HG03108 (cell line): Measurements from ENCODE around the gene FLAD1.
A peak's percentile ranks its signal among the peaks of the same experiment; 100 is the strongest.

Source experiments
- ATAC-seq: cut with Tn5 transposase; IDR thresholded peaks from one replicate; pipeline ENCODE4 v1.9.1; 2021; ENCODE audit warnings: moderate library complexity; ENCODE audit not compliant: unreplicated experiment

The FLAD1 gene

DNA sequence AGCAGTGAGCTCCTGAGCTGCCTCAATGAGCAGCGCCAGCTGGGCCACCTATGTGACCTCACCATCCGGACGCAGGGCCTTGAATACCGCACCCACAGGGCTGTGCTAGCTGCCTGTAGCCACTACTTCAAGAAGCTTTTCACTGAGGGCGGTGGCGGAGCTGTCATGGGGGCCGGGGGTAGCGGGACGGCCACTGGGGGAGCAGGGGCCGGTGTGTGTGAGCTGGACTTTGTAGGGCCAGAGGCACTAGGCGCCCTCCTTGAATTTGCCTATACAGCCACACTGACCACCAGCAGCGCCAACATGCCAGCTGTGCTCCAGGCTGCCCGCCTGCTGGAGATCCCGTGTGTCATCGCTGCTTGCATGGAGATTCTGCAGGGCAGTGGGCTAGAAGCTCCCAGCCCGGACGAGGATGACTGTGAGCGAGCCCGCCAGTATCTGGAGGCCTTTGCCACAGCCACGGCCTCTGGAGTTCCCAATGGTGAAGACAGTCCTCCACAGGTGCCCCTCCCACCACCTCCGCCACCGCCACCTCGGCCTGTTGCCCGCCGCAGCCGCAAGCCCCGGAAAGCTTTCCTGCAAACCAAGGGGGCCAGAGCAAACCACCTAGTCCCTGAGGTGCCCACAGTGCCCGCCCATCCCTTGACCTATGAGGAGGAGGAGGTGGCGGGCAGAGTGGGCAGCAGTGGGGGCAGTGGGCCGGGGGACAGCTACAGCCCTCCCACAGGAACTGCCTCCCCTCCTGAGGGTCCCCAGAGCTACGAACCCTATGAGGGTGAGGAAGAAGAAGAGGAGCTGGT lies 31.8 kb downstream of the FLAD1 start:
- ATAC-seq: no peak

DNA sequence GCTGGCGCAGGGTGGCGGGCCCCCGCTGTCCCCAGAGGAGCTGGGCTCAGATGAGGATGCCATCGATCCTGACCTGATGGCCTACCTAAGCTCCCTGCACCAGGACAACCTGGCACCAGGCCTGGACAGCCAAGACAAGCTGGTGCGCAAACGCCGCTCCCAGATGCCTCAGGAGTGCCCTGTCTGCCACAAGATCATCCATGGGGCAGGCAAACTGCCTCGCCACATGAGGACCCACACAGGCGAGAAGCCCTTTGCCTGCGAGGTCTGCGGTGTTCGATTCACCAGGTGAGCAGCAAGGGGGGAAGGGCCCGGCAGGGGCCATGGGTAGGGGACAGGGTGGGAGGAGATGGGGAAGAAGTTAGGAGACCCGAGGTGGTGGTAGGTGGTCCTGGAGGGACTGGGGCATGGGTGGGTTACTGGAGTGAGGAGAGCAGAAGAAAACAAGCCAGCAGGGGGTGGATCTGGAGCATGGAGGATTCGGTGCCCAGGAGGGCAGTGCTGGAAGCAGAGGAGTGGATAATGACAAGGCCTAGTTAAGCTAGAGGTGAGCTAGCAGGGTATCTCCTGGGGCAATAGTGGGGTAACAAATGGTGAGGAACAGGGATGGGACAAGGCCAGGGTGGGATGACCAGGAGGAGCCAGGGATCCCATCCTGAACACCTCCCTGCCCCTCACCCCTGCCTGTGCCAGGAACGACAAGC lies 32.5 kb downstream of the FLAD1 start:
- ATAC-seq: no peak

DNA sequence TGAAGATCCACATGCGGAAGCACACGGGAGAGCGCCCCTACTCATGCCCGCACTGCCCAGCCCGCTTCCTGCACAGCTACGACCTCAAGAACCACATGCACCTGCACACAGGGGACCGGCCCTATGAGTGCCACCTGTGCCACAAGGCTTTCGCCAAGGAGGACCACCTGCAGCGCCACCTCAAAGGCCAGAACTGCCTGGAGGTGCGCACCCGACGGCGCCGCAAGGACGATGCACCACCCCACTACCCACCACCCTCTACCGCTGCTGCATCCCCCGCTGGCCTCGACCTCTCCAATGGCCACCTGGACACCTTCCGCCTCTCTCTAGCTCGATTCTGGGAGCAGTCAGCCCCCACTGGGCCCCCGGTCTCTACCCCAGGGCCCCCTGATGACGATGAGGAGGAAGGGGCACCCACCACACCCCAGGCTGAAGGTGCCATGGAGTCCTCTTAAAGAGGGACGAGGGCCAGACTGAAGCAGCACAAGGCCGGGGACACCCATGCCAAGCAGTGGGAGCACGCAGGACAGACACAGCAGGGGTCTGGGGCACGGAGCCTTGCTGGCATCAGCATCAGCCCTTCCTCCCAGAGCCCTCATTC lies 33.2 kb downstream of the FLAD1 start:
- ATAC-seq: no peak

GRCh38 chr1:155017041-155017945 lies 34.1 kb downstream of the FLAD1 start:
- peak; percentile 69 for ATAC-seq

- ATAC-seq: no peak
Measured at GRCh38 chr1:155017946-155018316, 34.8 kb downstream of the FLAD1 start.

- ATAC-seq: no peak
Measured at GRCh38 chr1:155018617-155019348, 35.6 kb downstream of the FLAD1 start.

DNA sequence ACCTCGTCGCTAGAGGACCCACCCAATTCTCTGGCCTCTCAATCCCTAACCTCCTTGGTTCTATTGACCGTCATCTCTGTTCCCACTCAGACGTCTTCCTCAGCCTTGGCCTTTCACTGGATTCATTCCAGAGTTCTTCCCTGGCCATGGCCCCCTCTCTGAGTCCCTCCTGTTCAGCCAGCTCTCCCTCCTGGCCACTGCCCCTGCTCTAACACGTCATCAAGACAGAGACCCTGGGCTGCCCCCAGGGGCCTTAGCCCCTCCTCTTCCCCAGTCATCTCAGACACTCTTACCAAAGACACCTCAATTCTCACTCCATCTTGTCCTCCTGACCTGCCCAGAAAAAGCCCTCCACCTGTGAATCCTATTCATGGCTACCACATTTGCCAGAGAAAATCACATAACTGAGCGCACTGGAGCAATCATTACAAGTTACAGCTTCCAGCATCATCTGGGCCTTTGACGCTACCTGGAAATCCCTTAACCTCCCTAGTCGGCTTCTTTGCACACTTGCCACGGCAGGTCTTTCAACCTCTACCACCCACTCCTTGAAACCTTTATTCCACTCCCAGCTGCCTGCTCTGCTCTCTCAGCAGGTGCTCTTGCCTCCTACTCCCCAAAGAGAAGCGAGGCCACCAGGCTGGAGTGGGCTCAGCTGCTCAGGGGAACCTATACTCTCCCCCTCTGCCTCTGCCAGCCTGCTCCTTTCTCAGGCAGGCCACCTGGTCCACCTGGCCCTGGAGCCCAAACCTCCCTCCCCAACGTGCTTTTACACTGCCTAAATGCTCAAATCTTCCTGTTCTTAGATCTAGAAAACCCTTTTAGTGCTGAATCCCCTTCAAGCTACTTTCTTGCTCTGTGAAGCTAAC lies 36.5 kb downstream of the FLAD1 start:
- no peak for ATAC-seq

GRCh38 chr1:155022136-155022926 lies 39.2 kb downstream of the FLAD1 start:
- no peak for ATAC-seq

- no peak for ATAC-seq
Measured at GRCh38 chr1:155022927-155023236, 39.7 kb downstream of the FLAD1 start.

GRCh38 chr1:155023627-155024026 lies 40.5 kb downstream of the FLAD1 start:
- ATAC-seq: no peak

GRCh38 chr1:155024315-155024714 lies 41.2 kb downstream of the FLAD1 start:
- ATAC-seq: no peak

GRCh38 chr1:155026154-155026553 lies 43.0 kb downstream of the FLAD1 start:
- no peak for ATAC-seq

GRCh38 chr1:155026588-155026987 lies 43.4 kb downstream of the FLAD1 start:
- no peak for ATAC-seq

- ATAC-seq: no peak
Measured at GRCh38 chr1:155029513-155030242, 46.5 kb downstream of the FLAD1 start.

DNA sequence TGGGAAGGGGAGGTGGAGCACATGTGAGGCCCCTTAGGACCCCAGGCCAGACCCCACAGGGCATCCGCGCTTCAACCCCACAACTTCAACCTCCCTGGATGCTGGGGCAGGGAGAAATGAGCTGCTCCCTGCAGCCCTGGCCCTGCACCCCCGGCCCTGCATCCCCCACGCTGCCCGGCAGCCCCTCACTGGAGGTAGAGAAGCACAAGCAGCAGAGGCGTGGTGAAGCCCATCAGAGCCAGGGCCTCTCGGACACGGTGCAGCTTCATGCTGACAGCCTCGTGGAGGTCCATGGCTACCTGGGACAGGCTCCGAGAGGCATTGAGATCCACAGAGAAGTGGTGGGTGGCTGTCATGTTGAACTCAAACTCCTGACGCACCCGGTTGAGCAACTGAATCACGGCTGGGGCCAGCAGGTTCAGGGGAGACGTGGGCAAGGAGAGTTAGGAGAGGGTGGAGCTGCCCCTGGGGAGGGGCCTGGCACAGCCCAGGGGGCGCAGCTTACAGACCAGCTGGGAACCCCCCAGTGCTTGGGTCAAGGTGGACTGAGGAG lies 47.2 kb downstream of the FLAD1 start:
- ATAC-seq: no peak

GRCh38 chr1:155030899-155031298 lies 47.8 kb downstream of the FLAD1 start:
- no peak for ATAC-seq

DNA sequence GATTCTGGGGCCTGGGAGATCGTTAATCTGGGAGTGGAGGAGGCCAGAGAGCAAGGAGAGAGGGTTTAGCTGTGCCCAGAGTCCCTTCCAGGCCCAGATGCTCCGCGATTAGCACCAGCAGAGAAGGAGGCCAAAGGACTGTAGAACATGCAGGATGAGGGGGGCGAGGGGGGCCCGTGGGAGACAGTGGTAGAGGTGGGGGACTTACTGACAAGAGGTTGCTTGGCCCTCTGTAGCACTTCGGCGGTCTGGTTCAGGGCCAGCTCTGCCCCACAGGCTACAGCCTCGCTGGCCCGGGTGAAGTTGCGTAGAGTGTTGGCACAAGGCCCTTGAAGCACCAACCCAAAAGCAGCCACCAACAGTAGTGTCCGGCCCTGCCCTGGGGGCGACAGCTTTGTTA lies 49.7 kb downstream of the FLAD1 start:
- ATAC-seq: no peak

- ATAC-seq: no peak
Measured at GRCh38 chr1:155033524-155033923, 50.4 kb downstream of the FLAD1 start, which contains the start of the genes DCST1 and DCST2. Gene DCST1, plus strand, starts transcription at chr1:155033824. Its CDS starts 213 bp downstream, at chr1:155034037. Gene DCST2, minus strand, starts transcription at chr1:155033781. Its CDS starts 80 bp downstream, at chr1:155033701.
